Chondrocyte (in vitro differentiated cells): ENCODE measurements around the gene P2RX6. TPM values are rescaled to one million over a fixed set of nuclear protein-coding genes. Genes with fewer than 3 reads are reported as not detected.

Source experiments
- DNase-seq: peaks from one replicate; pipeline ENCODE4 v3.0.0; 2021; ENCODE audit warnings: mixed read lengths, low spot score
- H3K27ac Mint-ChIP-seq: one replicate; pipeline ENCODE4 v1.8.0; 2021; ENCODE audit warnings: mild to moderate bottlenecking, moderate library complexity, mixed read lengths; ENCODE audit not compliant: unreplicated experiment
- H3K27me3 Mint-ChIP-seq: 2 replicates; pipeline ENCODE4 v1.8.0; 2021; ENCODE audit warnings: low read depth, mixed read lengths
- H3K36me3 Mint-ChIP-seq: 2 replicates; pipeline ENCODE4 v1.8.0; 2021; ENCODE audit warnings: low read depth, mixed read lengths
- H3K4me1 Mint-ChIP-seq: 2 replicates; pipeline ENCODE4 v1.8.0; 2021; ENCODE audit warnings: low read depth, mild to moderate bottlenecking, mixed read lengths
- H3K4me3 Mint-ChIP-seq: one replicate; pipeline ENCODE4 v1.8.0; 2021; ENCODE audit warnings: mild to moderate bottlenecking, moderate library complexity, mixed read lengths; ENCODE audit not compliant: unreplicated experiment
- H3K9me3 Mint-ChIP-seq: 2 replicates; pipeline ENCODE4 v1.8.0; 2021; ENCODE audit warnings: low read depth, mixed read lengths
- total RNA-seq: library from RNA; stranded (reverse); gene quantifications from 3 replicates; pipeline ENCODE4 v1.2.1, GENCODE V29; 2021
- TF ChIP-seq, protein P1 (sequence below): fragments of 200-600 bp; sonication (generic); IDR thresholded peaks from 2 replicates; pipeline ENCODE4 v1.5.0; 2021; ENCODE audit warnings: antibody characterized with exemption, mild to moderate bottlenecking, moderate library complexity

P2RX6 gene
- total RNA-seq, 1 donor from 2014 or later = 2.1 TPM

DNA sequence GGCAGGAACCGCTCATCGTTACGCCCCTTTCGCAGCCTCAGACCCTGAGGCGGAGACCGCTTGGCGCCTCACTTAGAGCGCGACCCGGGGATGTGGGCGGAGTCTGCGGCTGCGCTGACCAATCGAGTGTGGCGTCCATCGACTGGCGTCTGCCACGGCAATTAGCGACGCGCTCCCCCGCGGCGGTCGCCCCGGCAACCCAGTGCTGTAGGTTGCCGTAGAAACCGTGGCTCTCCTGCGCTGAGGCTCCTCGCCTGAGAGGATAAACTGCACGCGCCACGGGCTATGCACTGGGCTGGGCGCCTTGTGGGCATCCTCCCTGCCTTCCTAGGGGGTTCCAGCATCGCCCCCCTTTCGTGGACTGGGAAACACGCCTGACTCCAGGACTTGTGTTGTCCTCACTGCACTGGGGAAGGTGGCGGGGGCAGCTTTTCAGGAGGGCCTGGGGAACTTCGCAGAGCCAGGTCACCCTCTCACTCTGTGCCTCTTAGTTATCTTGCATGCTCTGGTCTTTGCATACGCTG, 701 bp upstream of the P2RX6 start:
- H3K4me3 Mint-ChIP-seq = peak overlapping the region; percentile 78
- H3K4me1 Mint-ChIP-seq = peaks cover 29% of the 10 kb centered on the region
- H3K36me3 Mint-ChIP-seq = peaks cover 2% of the 10 kb centered on the region
- no peaks in the 10 kb centered on the region for H3K27me3 Mint-ChIP-seq
- TF ChIP-seq, protein P1, sequence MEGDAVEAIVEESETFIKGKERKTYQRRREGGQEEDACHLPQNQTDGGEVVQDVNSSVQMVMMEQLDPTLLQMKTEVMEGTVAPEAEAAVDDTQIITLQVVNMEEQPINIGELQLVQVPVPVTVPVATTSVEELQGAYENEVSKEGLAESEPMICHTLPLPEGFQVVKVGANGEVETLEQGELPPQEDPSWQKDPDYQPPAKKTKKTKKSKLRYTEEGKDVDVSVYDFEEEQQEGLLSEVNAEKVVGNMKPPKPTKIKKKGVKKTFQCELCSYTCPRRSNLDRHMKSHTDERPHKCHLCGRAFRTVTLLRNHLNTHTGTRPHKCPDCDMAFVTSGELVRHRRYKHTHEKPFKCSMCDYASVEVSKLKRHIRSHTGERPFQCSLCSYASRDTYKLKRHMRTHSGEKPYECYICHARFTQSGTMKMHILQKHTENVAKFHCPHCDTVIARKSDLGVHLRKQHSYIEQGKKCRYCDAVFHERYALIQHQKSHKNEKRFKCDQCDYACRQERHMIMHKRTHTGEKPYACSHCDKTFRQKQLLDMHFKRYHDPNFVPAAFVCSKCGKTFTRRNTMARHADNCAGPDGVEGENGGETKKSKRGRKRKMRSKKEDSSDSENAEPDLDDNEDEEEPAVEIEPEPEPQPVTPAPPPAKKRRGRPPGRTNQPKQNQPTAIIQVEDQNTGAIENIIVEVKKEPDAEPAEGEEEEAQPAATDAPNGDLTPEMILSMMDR = no peak
- DNase-seq = peak; percentile 96
- peak overlapping the region; percentile 82 for H3K27ac Mint-ChIP-seq
- no peaks in the 10 kb centered on the region for H3K9me3 Mint-ChIP-seq

DNA sequence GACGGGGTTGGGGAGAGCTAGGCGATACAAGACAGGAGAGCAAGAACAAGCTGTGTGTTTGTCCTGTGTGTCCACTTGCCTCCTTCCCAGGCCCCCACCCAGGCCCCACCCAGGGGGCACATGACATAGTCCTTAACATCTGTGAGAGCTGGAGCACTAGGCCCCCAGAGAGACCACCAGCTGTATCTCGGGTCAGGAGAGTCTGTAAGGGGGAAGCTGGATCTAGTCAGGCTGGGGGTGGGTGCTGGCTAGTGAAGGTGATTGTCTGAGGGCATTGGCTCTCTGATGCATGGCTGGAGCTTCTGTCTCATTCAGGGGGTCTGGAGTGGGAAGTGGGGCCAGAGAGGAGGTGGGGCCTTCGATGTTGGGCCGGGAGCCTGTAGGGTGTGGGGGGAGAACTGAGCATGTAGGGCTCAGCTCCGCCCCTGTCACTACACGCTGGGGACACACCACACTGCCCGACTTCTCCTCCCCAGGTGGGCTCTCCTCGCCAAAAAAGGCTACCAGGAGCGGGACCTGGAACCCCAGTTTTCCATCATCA, 571 bp downstream of the P2RX6 start:
- H3K4me1 Mint-ChIP-seq = peaks cover 29% of the 10 kb centered on the region
- H3K36me3 Mint-ChIP-seq = peaks cover 2% of the 10 kb centered on the region
- H3K27ac Mint-ChIP-seq = peak overlapping the region; percentile 82
- no peaks in the 10 kb centered on the region for H3K27me3 Mint-ChIP-seq
- peak overlapping the region; percentile 78 for H3K4me3 Mint-ChIP-seq
- DNase-seq = no peak
- no peaks in the 10 kb centered on the region for H3K9me3 Mint-ChIP-seq
- TF ChIP-seq, protein P1 = no peak

DNA sequence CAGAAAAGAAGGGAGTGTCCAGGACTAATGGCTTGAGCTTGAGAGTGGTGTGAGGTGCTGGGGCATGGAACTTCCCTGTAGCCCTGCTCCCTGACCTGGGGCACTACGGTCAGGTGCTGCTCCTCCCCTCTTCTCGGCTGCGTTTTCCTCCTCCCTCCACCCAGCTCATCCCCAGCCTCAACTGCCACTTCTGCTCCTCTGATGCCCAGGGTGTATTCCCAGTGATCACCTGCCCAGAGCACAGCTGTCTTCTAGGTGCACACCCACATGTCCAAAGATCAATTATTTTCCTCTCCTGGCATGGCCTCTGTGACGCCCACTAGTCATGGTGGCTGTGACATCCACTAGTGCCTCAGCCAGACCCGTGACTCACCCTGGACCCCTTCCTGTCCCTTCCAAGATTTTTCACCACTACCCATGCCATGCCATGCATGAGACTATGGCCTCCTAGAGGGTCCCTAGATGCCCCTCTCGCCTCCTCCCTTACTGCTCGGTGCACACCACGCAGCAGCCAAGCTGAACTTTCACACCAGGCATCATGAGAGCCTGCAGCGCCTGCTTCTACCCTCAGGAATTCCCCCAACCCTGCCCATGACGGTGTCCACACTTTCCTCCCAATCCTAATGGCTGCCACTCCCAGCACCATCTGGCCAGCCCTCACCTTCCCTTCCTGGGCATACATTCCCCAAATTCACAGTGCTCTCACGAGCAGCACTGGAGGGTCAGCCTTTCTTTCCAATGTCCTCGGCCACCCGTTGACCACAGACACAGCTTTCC, 1.9 kb downstream of the P2RX6 start:
- no peak overlapping the region for H3K27ac Mint-ChIP-seq
- no peak for DNase-seq

DNA sequence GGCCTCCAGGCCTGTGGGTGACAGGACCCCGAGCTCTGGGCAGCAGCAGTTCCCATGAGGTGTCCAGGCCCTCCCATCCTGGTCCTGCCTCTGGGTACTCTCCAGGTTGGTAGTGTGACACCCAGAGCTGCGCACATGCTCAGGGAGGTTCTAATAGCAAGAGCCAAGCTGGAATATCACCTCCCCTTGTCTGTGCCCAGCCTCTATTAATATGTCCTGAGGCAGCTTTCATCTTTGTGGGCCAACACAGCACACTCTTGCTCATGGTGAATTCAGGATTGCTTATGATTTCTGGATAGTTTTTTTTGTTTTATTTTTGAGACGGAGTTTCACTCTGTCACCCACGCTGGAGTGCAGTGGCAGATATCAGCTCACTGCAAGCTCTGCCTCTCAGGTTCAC, 3.3 kb downstream of the P2RX6 start:
- Mint-ChIP-seq H3K4me1 (peaks cover 29% of the 10 kb centered on the region), H3K36me3 (peaks cover 2% of the 10 kb centered on the region), H3K9me3 (no peaks in the 10 kb centered on the region), H3K27me3 (no peaks in the 10 kb centered on the region), H3K4me3 (no peak overlapping the region), H3K27ac (no peak overlapping the region)
- TF ChIP-seq, protein P1 = no peak
- no peak for DNase-seq

More for the DNA sequence above, 1.9 kb downstream of the P2RX6 start:
- Mint-ChIP-seq H3K27me3 (no peaks in the 10 kb centered on the region), H3K4me1 (peaks cover 29% of the 10 kb centered on the region), H3K4me3 (no peak overlapping the region), H3K9me3 (no peaks in the 10 kb centered on the region), H3K36me3 (peaks cover 2% of the 10 kb centered on the region)
- TF ChIP-seq, protein P1 = no peak

DNA sequence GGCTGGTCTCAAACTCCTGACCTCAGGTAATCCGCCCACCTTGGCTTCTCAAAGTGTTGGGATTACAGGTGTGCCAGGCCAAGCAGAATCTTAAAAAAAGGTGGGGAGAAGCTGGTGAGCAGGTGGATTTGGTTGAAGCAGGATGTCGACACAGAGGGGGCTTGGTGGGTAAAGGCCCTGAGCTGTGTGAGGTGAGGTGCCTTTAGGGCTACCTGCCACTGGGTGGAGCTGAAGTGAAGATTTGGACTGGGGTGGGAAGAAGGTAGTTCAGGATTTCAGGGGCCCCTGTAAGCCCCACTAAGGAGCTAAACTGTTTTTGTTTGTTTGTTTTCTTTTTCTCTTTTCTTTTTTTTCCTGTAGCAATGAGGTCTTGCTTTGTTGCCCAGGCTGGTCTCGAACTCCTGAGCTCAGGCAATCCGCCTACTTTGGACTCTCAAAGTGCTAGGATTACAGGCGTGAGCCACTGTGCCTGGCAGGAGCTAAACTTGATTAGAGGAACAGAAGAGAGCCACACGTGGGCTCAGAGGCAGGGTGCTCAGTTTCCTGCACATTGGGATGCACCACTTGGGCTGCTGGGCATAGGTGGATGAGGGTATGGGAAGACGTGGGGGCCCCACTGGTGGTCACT, 6.0 kb downstream of the P2RX6 start:
- Mint-ChIP-seq H3K36me3 (peaks cover 2% of the 10 kb centered on the region), H3K27me3 (no peaks in the 10 kb centered on the region), H3K4me3 (no peak overlapping the region), H3K27ac (no peak overlapping the region), H3K9me3 (no peaks in the 10 kb centered on the region), H3K4me1 (peaks cover 6% of the 10 kb centered on the region)
- TF ChIP-seq, protein P1 = peak; percentile 71
- DNase-seq = no peak
